Stomach (tissue), 4 donors: ENCODE results near the gene FAM168A.
A peak's percentile ranks its signal among the peaks of the same experiment; 100 is the strongest.

Experiments used
- EP300 ChIP-seq: sonication (generic); formaldehyde crosslinking; IDR thresholded peaks from one replicate; pipeline ENCODE4 v1.6.1; 2017; ENCODE audit warnings: antibody characterized with exemption
- POLR2A ChIP-seq, 4 donors: fragments of 450-650 bp; IDR thresholded peaks; one replicate each; pipeline ENCODE4 v1.6.1; 2016; ENCODE audit warnings: antibody characterized with exemption in 4 of 4, control low read depth in 2 of 4, mild to moderate bottlenecking in 1 of 4, moderate library complexity in 1 of 4
- POLR2AphosphoS5 ChIP-seq, 3 donors: sonication (generic); formaldehyde crosslinking; IDR thresholded peaks; one replicate each; pipeline ENCODE4 v1.6.1; 2016; ENCODE audit warnings: antibody characterized with exemption in 3 of 3
- TF ChIP-seq, protein P1 (sequence below), 7 experiments: fragments of 450-650 bp in 4 of 7; fragments of 200-600 bp in 3 of 7; sonication (generic) in 3 of 7; IDR thresholded peaks; one replicate each; pipeline ENCODE4 v1.5.1; 2016 to 2019; ENCODE audit warnings: antibody characterized with exemption in 7 of 7, control low read depth in 2 of 7, mild to moderate bottlenecking in 1 of 7

DNA sequence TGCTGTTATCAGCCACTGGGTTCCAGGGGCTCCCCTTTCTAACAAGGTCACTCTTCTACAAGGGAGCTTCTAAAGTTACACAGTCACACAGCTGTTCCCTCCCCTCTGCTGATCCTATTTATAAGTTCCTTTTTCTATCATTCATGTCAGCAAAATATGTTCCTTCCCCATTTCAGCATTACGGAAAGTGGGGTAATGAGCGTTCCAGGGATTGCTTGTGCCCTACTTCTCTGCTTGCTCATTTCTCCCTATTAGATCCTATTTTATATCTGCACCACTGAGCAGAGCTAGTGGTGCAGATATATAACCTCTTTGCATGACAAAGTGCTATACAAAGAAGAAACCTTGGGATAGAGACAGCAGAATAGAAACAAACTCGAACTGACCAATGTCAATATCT lies 25.8 kb upstream of the FAM168A start:
- TF ChIP-seq POLR2A (IDR thresholded peaks at IDR 0.05) (no peak), EP300 (no peak), POLR2AphosphoS5 (IDR thresholded peaks at IDR 0.05) (peak in 1 of 3 donors; percentile 8)
- TF ChIP-seq, protein P1, sequence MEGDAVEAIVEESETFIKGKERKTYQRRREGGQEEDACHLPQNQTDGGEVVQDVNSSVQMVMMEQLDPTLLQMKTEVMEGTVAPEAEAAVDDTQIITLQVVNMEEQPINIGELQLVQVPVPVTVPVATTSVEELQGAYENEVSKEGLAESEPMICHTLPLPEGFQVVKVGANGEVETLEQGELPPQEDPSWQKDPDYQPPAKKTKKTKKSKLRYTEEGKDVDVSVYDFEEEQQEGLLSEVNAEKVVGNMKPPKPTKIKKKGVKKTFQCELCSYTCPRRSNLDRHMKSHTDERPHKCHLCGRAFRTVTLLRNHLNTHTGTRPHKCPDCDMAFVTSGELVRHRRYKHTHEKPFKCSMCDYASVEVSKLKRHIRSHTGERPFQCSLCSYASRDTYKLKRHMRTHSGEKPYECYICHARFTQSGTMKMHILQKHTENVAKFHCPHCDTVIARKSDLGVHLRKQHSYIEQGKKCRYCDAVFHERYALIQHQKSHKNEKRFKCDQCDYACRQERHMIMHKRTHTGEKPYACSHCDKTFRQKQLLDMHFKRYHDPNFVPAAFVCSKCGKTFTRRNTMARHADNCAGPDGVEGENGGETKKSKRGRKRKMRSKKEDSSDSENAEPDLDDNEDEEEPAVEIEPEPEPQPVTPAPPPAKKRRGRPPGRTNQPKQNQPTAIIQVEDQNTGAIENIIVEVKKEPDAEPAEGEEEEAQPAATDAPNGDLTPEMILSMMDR (IDR thresholded peaks at IDR 0.05), result no peak
